NCI-H1694 treated with DMSO at 0.1 percent for 48 hours (cell line): ENCODE measurements around the gene UBE2J2.

Experiments used
- DNase-seq: peaks from one replicate; lab custom pipeline; 2025; lab: John Stamatoyannopoulos, UW

Gene UBE2J2

GRCh38 chr1:1226566-1227362 lies 46.9 kb downstream of the UBE2J2 start:
- DNase-seq, result no peak

- no peak for DNase-seq
Observed at GRCh38 chr1:1225913-1226312, 47.7 kb downstream of the UBE2J2 start.

GRCh38 chr1:1225238-1225845 lies 48.3 kb downstream of the UBE2J2 start:
- DNase-seq, result no peak

- no peak for DNase-seq
Observed at GRCh38 chr1:1223891-1224290, 49.8 kb downstream of the UBE2J2 start.

- DNase-seq, result no peak
Observed at GRCh38 chr1:1223321-1223720, 50.3 kb downstream of the UBE2J2 start.

- DNase-seq, result no peak
Observed at GRCh38 chr1:1222575-1223225, 51.0 kb downstream of the UBE2J2 start.

GRCh38 chr1:1221887-1222574 lies 51.6 kb downstream of the UBE2J2 start:
- DNase-seq, result no peak

GRCh38 chr1:1220197-1220596 lies 53.5 kb downstream of the UBE2J2 start:
- DNase-seq, result no peak

GRCh38 chr1:1219341-1219740 lies 54.3 kb downstream of the UBE2J2 start:
- no peak for DNase-seq

GRCh38 chr1:1218524-1219200 lies 55.0 kb downstream of the UBE2J2 start:
- DNase-seq, result no peak

GRCh38 chr1:1217621-1218523 lies 55.8 kb downstream of the UBE2J2 start:
- DNase-seq, result peak; percentile 4

- DNase-seq, result no peak
Observed at GRCh38 chr1:1216770-1217620, 56.7 kb downstream of the UBE2J2 start.

GRCh38 chr1:1215881-1216605 lies 57.6 kb downstream of the UBE2J2 start:
- DNase-seq, result no peak

GRCh38 chr1:1215080-1215676 lies 58.5 kb downstream of the UBE2J2 start:
- DNase-seq, result no peak

- DNase-seq, result no peak
Observed at GRCh38 chr1:1213345-1214265, 60.0 kb downstream of the UBE2J2 start, which contains the start of gene TNFRSF4. Gene TNFRSF4 (minus strand): TSS chr1:1214153. CDS start chr1:1214127, 26 bp downstream.

- DNase-seq, result no peak
Observed at GRCh38 chr1:1212780-1213344, 60.8 kb downstream of the UBE2J2 start.
